ENCODE data around the gene DCUN1D4.

Gene DCUN1D4

GRCh38 chr4:51858605-51859202 is 15.8 kb downstream of the DCUN1D4 start:
- no peak overlapping the region for H3K4me3 ChIP-seq (ENCODE audit: low read length)
- H4K20me1 ChIP-seq (ENCODE audit: control insufficient read depth, insufficient read depth, low read depth, low read length): no peaks in the 10 kb centered on the region
- H3K9me2 ChIP-seq (replicated peaks; ENCODE audit: control insufficient read depth, low read length): no peaks in the 10 kb centered on the region
- H3K4me1 ChIP-seq (ENCODE audit: control insufficient read depth, low read length): peaks cover 17% of the 10 kb centered on the region
- H3F3A ChIP-seq (ENCODE audit: control insufficient read depth, insufficient read depth): no peaks in the 10 kb centered on the region
- H3K4me2 ChIP-seq (ENCODE audit: low read length): no peak overlapping the region
- no peaks in the 10 kb centered on the region for H3K27me3 ChIP-seq (ENCODE audit: control insufficient read depth, low read length)
- no peak overlapping the region for H3K27ac ChIP-seq (ENCODE audit: low read depth, low read length)
- H3K79me2 ChIP-seq (ENCODE audit: control insufficient read depth, low read length): peaks cover 78% of the 10 kb centered on the region
- peaks cover 15% of the 10 kb centered on the region for H3K36me3 ChIP-seq (ENCODE audit: control insufficient read depth, low read length)
- TF ChIP-seq CTCF (IDR thresholded peaks at IDR 0.05; ENCODE audit: low read depth, low read length, poor library complexity, severe bottlenecking) (no peak), EZH2phosphoT487 (IDR thresholded peaks at IDR 0.05; ENCODE audit: borderline replicate concordance, low read length) (no peak)
- no peaks in the 10 kb centered on the region for H3K9me3 ChIP-seq (ENCODE audit: control insufficient read depth, insufficient read depth, low read length)

GRCh38 chr4:51859476-51860031 is 16.6 kb downstream of the DCUN1D4 start:
- no peak for TF ChIP-seq CTCF (IDR thresholded peaks at IDR 0.05; ENCODE audit: low read depth, low read length, poor library complexity, severe bottlenecking)
- TF ChIP-seq EZH2phosphoT487 (IDR thresholded peaks at IDR 0.05; ENCODE audit: borderline replicate concordance, low read length): no peak
- H3K27me3 ChIP-seq (ENCODE audit: control insufficient read depth, low read length): no peaks in the 10 kb centered on the region
- no peaks in the 10 kb centered on the region for H3K9me3 ChIP-seq (ENCODE audit: control insufficient read depth, insufficient read depth, low read length)
- H3K4me1 ChIP-seq (ENCODE audit: control insufficient read depth, low read length): peaks cover 14% of the 10 kb centered on the region
- H3F3A ChIP-seq (ENCODE audit: control insufficient read depth, insufficient read depth): no peaks in the 10 kb centered on the region
- H3K36me3 ChIP-seq (ENCODE audit: control insufficient read depth, low read length): peaks cover 23% of the 10 kb centered on the region
- no peak overlapping the region for H3K4me3 ChIP-seq (ENCODE audit: low read length)
- no peak overlapping the region for H3K4me2 ChIP-seq (ENCODE audit: low read length)
- no peaks in the 10 kb centered on the region for H3K9me2 ChIP-seq (replicated peaks; ENCODE audit: control insufficient read depth, low read length)
- H4K20me1 ChIP-seq (ENCODE audit: control insufficient read depth, insufficient read depth, low read depth, low read length): no peaks in the 10 kb centered on the region
- H3K79me2 ChIP-seq (ENCODE audit: control insufficient read depth, low read length): peaks cover 69% of the 10 kb centered on the region
- no peak overlapping the region for H3K27ac ChIP-seq (ENCODE audit: low read depth, low read length)

- Histone ChIP-seq H3K9me2 (replicated peaks; ENCODE audit: control insufficient read depth, low read length) (no peaks in the 10 kb centered on the region), H3K79me2 (ENCODE audit: control insufficient read depth, low read length) (peaks cover 44% of the 10 kb centered on the region), H3K27me3 (ENCODE audit: control insufficient read depth, low read length) (no peaks in the 10 kb centered on the region), H3K9me3 (ENCODE audit: control insufficient read depth, insufficient read depth, low read length) (no peaks in the 10 kb centered on the region), H3K4me2 (ENCODE audit: low read length) (no peak overlapping the region), H4K20me1 (ENCODE audit: control insufficient read depth, insufficient read depth, low read depth, low read length) (no peaks in the 10 kb centered on the region), H3F3A (ENCODE audit: control insufficient read depth, insufficient read depth) (no peaks in the 10 kb centered on the region), H3K4me3 (ENCODE audit: low read length) (no peak overlapping the region), H3K36me3 (ENCODE audit: control insufficient read depth, low read length) (peaks cover 37% of the 10 kb centered on the region), H3K4me1 (ENCODE audit: control insufficient read depth, low read length) (no peaks in the 10 kb centered on the region), H3K27ac (ENCODE audit: low read depth, low read length) (no peak overlapping the region)
- TF ChIP-seq CTCF (IDR thresholded peaks at IDR 0.05; ENCODE audit: low read depth, low read length, poor library complexity, severe bottlenecking) (no peak), EZH2phosphoT487 (IDR thresholded peaks at IDR 0.05; ENCODE audit: borderline replicate concordance, low read length) (no peak)
These were observed 19.2 kb downstream of the DCUN1D4 start for GRCh38 chr4:51862199-51862598.
